Dedifferentiated amniotic fluid mesenchymal stem cell (primary cell): ENCODE measurements around the gene GPR62.
"Not testable (repeated sequence)": the region's sequence is repeated elsewhere in the genome, so short reads cannot be mapped to it uniquely, and the experiment has no call there.

Experiments used
- DNase-seq: peaks from one replicate; pipeline ENCODE4 v3.0.0-alpha.2; 2016; ENCODE audit errors: extremely low spot score

The GPR62 gene

GRCh38 chr3:51992017-51992682 lies 37.0 kb downstream of the GPR62 start:
- DNase-seq, result no peak

GRCh38 chr3:51993657-51994056 lies 38.5 kb downstream of the GPR62 start:
- DNase-seq, result not testable (repeated sequence)

GRCh38 chr3:51994530-51994929 lies 39.3 kb downstream of the GPR62 start:
- no peak for DNase-seq

- DNase-seq, result peak; percentile 97
These were observed 40.4 kb downstream of the GPR62 start, which contains the start of gene RPL29 for GRCh38 chr3:51995346-51996163. Gene RPL29, minus strand, starts transcription at chr3:51995895. Its CDS starts 434 bp downstream, at chr3:51995461.

GRCh38 chr3:51997172-51997571 lies 42.0 kb downstream of the GPR62 start:
- DNase-seq, result no peak

- no peak for DNase-seq
These were observed 42.9 kb downstream of the GPR62 start for GRCh38 chr3:51997935-51998596.

- no peak for DNase-seq
These were observed 43.6 kb downstream of the GPR62 start for GRCh38 chr3:51998774-51999173.

- DNase-seq, result no peak
These were observed 44.7 kb downstream of the GPR62 start for GRCh38 chr3:51999846-52000245.

- DNase-seq, result peak; percentile 23
These were observed 46.3 kb downstream of the GPR62 start for GRCh38 chr3:52001443-52001974.

- no peak for DNase-seq
These were observed 47.6 kb downstream of the GPR62 start for GRCh38 chr3:52002748-52003147.

- no peak for DNase-seq
These were observed 49.1 kb downstream of the GPR62 start for GRCh38 chr3:52004163-52004787.

- DNase-seq, result no peak
These were observed 49.8 kb downstream of the GPR62 start for GRCh38 chr3:52004906-52005395.

- no peak for DNase-seq
These were observed 50.4 kb downstream of the GPR62 start for GRCh38 chr3:52005571-52005986.

- no peak for DNase-seq
These were observed 51.0 kb downstream of the GPR62 start for GRCh38 chr3:52006017-52006819.

- DNase-seq, result no peak
These were observed 51.6 kb downstream of the GPR62 start for GRCh38 chr3:52006820-52007133.
